ENCODE results near the gene ACIN1. TPM values are rescaled to one million over a fixed set of nuclear protein-coding genes. Genes with fewer than 3 reads are reported as not detected.

Gene ACIN1
- total RNA-seq, 1 experiment from 2014 or later, result 179 TPM

- ATAC-seq (no peak), DNase-seq (ENCODE audit: low read depth, low spot score) (no peak)
- RAD21 ChIA-PET (ENCODE audit: low non-redundant PET in 1 of 2, low total read pairs in 2 of 2, uncharacterized antibody in 2 of 2, unreplicated experiment in 2 of 2), result no interaction called here
- H3K9me2 ChIP-seq (ENCODE audit: insufficient read depth), result no peaks in the 10 kb centered on the region
- TF ChIP-seq CBX3 (IDR thresholded peaks at IDR 0.05; ENCODE audit: low read depth) (no peak), ZNF274 (IDR thresholded peaks at IDR 0.05; ENCODE audit: low read depth, low read length) (no peak), SP1 (IDR thresholded peaks at IDR 0.05; ENCODE audit: low read depth) (no peak), TCF7L2 (IDR thresholded peaks at IDR 0.05; ENCODE audit: borderline replicate concordance, extremely low read depth, insufficient read depth, insufficient read length) (no peak), POLR2A (IDR thresholded peaks at IDR 0.05; ENCODE audit: borderline replicate concordance, extremely low read depth, insufficient read depth, insufficient read length) (no peak), JUND (IDR thresholded peaks at IDR 0.05) (no peak), EZH2 (IDR thresholded peaks at IDR 0.05) (no peak), POLR2AphosphoS5 (IDR thresholded peaks at IDR 0.05; ENCODE audit: low read depth, low read length) (no peak), MAX (IDR thresholded peaks at IDR 0.05) (no peak), SRF (IDR thresholded peaks at IDR 0.05; ENCODE audit: low read depth) (no peak), EGR1 (IDR thresholded peaks at IDR 0.05; ENCODE audit: low read depth) (no peak), FOSL1 (IDR thresholded peaks at IDR 0.05; ENCODE audit: low read depth) (no peak), ATF3 (IDR thresholded peaks at IDR 0.05) (no peak)
- CTCF ChIA-PET, result interaction anchor here (1.0 kb wide), 1 partner anchor 53 kb away, joined by 3 read pairs; no protein-coding TSS in a partner anchor
- POLR2A ChIA-PET, result no interaction called here
- BruUV-seq (replicated peaks), result no TSS peak
- no peak overlapping the region for H2AFZ ChIP-seq (ENCODE audit: low read depth, low read length, poor library complexity, severe bottlenecking)
- H3K9me3 ChIP-seq (ENCODE audit: control insufficient read depth in 1 of 2, insufficient read depth in 1 of 2, low read depth in 1 of 2, low read length in 2 of 2), result no peaks in the 10 kb centered on the region
- H3K27me3 ChIP-seq (ENCODE audit: insufficient read depth, low read length), result no peaks in the 10 kb centered on the region
- no peak overlapping the region for H3K4me3 ChIP-seq (replicated peaks in 1 of 2; ENCODE audit: low read depth in 1 of 2, low read length in 2 of 2)
- intact Hi-C loops (cut with micrococcal nuclease), result no loop called here
- no peak overlapping the region for H3K27ac ChIP-seq (ENCODE audit: low read depth, low read length)
- peaks cover 0 to 5% of the 10 kb centered on the region in 2 experiments; a peak in 1 of 4 replicates for H3K4me1 ChIP-seq (ENCODE audit: control insufficient read depth in 1 of 2, insufficient read depth in 2 of 2, low read length in 2 of 2)
- no peaks in the 10 kb centered on the region for H4K20me1 ChIP-seq (ENCODE audit: insufficient read depth)
- no peak overlapping the region for H3K9ac ChIP-seq (ENCODE audit: low read length)
- H3K36me3 ChIP-seq (ENCODE audit: control insufficient read depth in 1 of 2, insufficient read depth in 2 of 2, low read length in 2 of 2), result no peaks in the 10 kb centered on the region
- no peak overlapping the region for H3K4me2 ChIP-seq (ENCODE audit: low read length)
- H3K79me2 ChIP-seq (ENCODE audit: insufficient read depth, low read length), result no peaks in the 10 kb centered on the region
Observed at GRCh38 chr14:23047034-23047634, 47.8 kb downstream of the ACIN1 start.

Measured in HCT116 (cell line).